ENCODE measurements around the gene SUGCT. TPM values are rescaled to one million over a fixed set of nuclear protein-coding genes. Genes with fewer than 3 reads are reported as not detected.

SUGCT gene
- total RNA-seq, 1 experiment from 2014 or later, result 9.9 TPM

- no TSS peak for BruUV-seq (replicated peaks)
- intact Hi-C loops (cut with micrococcal nuclease; ENCODE audit: unreplicated experiment), result no loop called here
- Mint-ChIP-seq H3K4me3 (ENCODE audit: unreplicated experiment) (no peak overlapping the region), H3K9me3 (ENCODE audit: unreplicated experiment) (no peaks in the 10 kb centered on the region), H3K27ac (ENCODE audit: unreplicated experiment) (no peak overlapping the region), H3K4me1 (ENCODE audit: low read depth, unreplicated experiment) (no peaks in the 10 kb centered on the region), H3K36me3 (ENCODE audit: insufficient read depth, unreplicated experiment) (no peaks in the 10 kb centered on the region), H3K27me3 (ENCODE audit: insufficient read depth, unreplicated experiment) (no peaks in the 10 kb centered on the region)
- Histone ChIP-seq H3K4me1 (no peaks in the 10 kb centered on the region), H3K4me3 (ENCODE audit: low read depth, low read length) (no peak overlapping the region), H3K9me3 (no peaks in the 10 kb centered on the region; the same call in 1 of the 2 replicates), H3K36me3 (ENCODE audit: control insufficient read depth, insufficient read depth, low read length) (no peaks in the 10 kb centered on the region), H3K27me3 (replicated peaks; ENCODE audit: control insufficient read depth, insufficient read depth, low read length) (no peaks in the 10 kb centered on the region)
- ChIA-PET CTCF (no interaction called here), POLR2A (interaction anchor here (0.6 kb wide), 1 partner anchor 115 kb away, joined by 3 read pairs; no protein-coding TSS in a partner anchor)
- DNase-seq, result no peak
- no peak for TF ChIP-seq CTCF (IDR thresholded peaks at IDR 0.05; ENCODE audit: insufficient read depth in 1 of 2, low read depth in 1 of 2, low read length in 1 of 2, severe bottlenecking in 1 of 2, unreplicated experiment in 1 of 2)
These were observed 145.2 kb downstream of the SUGCT start for GRCh38 chr7:40279991-40280390.

GRCh38 chr7:40282858-40283257, 148.1 kb downstream of the SUGCT start:
- POLR2A ChIA-PET, result no interaction called here
- Mint-ChIP-seq H3K27me3 (ENCODE audit: insufficient read depth, unreplicated experiment) (no peaks in the 10 kb centered on the region), H3K36me3 (ENCODE audit: insufficient read depth, unreplicated experiment) (no peaks in the 10 kb centered on the region), H3K9me3 (ENCODE audit: unreplicated experiment) (no peaks in the 10 kb centered on the region), H3K4me3 (ENCODE audit: unreplicated experiment) (no peak overlapping the region), H3K4me1 (ENCODE audit: low read depth, unreplicated experiment) (no peaks in the 10 kb centered on the region), H3K27ac (ENCODE audit: unreplicated experiment) (no peak overlapping the region)
- Histone ChIP-seq H3K9me3 (no peaks in the 10 kb centered on the region; the same call in 1 of the 2 replicates), H3K36me3 (ENCODE audit: control insufficient read depth, insufficient read depth, low read length) (no peaks in the 10 kb centered on the region), H3K4me3 (ENCODE audit: low read depth, low read length) (no peak overlapping the region), H3K4me1 (no peaks in the 10 kb centered on the region), H3K27me3 (replicated peaks; ENCODE audit: control insufficient read depth, insufficient read depth, low read length) (no peaks in the 10 kb centered on the region)
- intact Hi-C loops (cut with micrococcal nuclease; ENCODE audit: unreplicated experiment), result no loop called here
- TF ChIP-seq CTCF (IDR thresholded peaks at IDR 0.05; ENCODE audit: insufficient read depth in 1 of 2, low read depth in 1 of 2, low read length in 1 of 2, severe bottlenecking in 1 of 2, unreplicated experiment in 1 of 2), result no peak
- CTCF ChIA-PET, result no interaction called here
- DNase-seq, result no peak
- BruUV-seq (replicated peaks), result no TSS peak

GRCh38 chr7:40283391-40283790, 148.6 kb downstream of the SUGCT start:
- Mint-ChIP-seq H3K9me3 (ENCODE audit: unreplicated experiment) (no peaks in the 10 kb centered on the region), H3K36me3 (ENCODE audit: insufficient read depth, unreplicated experiment) (no peaks in the 10 kb centered on the region), H3K27me3 (ENCODE audit: insufficient read depth, unreplicated experiment) (no peaks in the 10 kb centered on the region), H3K4me3 (ENCODE audit: unreplicated experiment) (no peak overlapping the region), H3K4me1 (ENCODE audit: low read depth, unreplicated experiment) (no peaks in the 10 kb centered on the region), H3K27ac (ENCODE audit: unreplicated experiment) (no peak overlapping the region)
- POLR2A ChIA-PET, result no interaction called here
- no peaks in the 10 kb centered on the region for H3K4me1 ChIP-seq
- H3K36me3 ChIP-seq (ENCODE audit: control insufficient read depth, insufficient read depth, low read length), result no peaks in the 10 kb centered on the region
- no peak overlapping the region for H3K4me3 ChIP-seq (ENCODE audit: low read depth, low read length)
- CTCF ChIA-PET, result no interaction called here
- DNase-seq, result no peak
- BruUV-seq (replicated peaks), result no TSS peak
- intact Hi-C loops (cut with micrococcal nuclease; ENCODE audit: unreplicated experiment), result no loop called here
- no peaks in the 10 kb centered on the region; the same call in 1 of the 2 replicates for H3K9me3 ChIP-seq
- TF ChIP-seq CTCF (IDR thresholded peaks at IDR 0.05; ENCODE audit: insufficient read depth in 1 of 2, low read depth in 1 of 2, low read length in 1 of 2, severe bottlenecking in 1 of 2, unreplicated experiment in 1 of 2), result no peak
- H3K27me3 ChIP-seq (replicated peaks; ENCODE audit: control insufficient read depth, insufficient read depth, low read length), result no peaks in the 10 kb centered on the region
